Activated gamma-delta T cell (primary cell): Measurements from ENCODE around the gene NT5DC1.

ENCODE experiments used
- DNase-seq: peaks from one replicate; lab custom pipeline; 2025; lab: John Stamatoyannopoulos, UW

The NT5DC1 gene

DNA sequence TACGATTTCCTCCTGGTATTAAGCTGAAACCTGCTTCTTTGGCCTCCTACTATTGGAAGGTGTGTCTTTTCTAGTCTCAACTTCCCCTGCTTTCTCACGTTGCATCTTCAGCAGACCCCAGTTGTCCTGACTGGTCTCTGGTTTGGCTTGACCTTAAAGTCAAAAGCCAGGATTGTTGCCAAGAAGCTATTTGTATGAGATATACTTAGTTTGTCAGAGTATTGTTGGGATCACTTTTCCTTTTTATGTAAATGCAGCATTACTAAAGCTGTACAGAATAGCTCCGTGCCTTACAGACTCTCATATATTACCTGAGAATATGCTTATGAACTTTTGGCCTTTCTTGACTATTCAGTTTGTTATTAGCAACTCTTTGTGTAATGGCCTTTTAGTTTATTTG lies 92.1 kb downstream of the NT5DC1 start:
- no peak for DNase-seq

GRCh38 chr6:116196841-116197240 lies 96.2 kb downstream of the NT5DC1 start:
- no peak for DNase-seq

DNA sequence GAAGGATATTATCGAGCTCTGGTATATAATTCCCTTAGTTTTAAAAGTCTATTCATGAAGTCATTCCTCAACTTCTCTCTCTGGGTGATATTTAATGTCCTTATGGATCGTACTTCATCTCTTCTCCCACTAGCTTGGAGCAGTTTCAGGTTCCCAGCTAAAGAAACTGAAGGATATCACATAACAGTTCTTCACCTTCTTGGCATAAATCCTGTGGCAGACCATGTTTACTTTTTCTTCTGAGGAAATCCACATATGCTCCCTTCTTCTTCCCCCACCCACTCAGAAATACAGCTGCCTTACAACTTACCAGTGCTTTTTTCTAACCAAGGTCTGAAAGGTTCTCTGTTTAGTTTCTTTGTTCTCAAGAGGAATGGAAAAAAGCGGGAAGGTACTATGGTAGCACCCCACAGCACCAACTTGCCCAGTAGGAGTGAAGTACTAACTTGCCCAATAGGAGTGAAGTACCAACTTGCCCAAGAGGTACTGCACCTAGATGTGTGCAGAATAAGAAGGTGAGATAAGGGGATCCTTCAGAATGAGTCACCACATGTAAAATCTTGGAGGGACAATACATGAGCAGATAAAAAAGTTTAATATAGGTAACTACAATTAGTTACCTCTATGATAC lies 100.1 kb downstream of the NT5DC1 start:
- no peak for DNase-seq

DNA sequence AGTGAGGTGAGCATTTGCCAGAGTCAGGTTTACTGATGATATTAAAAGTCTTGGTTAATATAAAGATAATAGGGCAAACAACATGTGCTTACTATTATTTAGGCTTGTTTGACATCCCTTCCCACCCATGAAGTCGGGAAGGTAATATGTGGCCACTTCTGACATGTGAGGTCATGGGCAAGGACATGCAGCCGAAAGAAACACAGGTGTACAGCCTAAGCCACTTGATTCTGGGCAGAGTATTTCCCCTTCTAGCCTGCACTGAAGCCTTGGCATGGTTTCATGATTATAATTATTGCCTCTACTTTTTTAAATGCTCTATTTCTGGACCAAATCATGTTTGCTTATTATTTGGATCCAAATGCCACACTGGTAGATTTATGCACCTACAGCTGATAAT lies 100.9 kb downstream of the NT5DC1 start:
- DNase-seq, result no peak

DNA sequence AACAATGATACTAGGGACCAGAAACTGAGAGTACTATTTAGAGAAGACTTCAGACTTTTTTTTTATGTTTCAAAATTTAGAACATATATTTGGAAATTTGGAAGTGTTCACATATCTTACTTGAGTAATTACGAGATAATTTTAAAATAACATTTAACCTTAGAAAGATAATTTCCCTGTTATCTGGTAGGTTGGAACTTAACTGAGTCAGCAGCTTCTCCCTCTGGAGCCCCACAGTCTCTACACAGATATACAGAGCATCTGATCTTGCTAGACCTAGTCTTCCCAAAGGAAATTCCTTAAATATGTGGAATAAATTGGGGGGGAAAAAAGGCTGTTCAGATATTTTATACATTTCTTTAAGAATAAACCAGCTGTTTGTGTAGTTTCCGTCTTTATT lies 104.6 kb downstream of the NT5DC1 start:
- no peak for DNase-seq

DNA sequence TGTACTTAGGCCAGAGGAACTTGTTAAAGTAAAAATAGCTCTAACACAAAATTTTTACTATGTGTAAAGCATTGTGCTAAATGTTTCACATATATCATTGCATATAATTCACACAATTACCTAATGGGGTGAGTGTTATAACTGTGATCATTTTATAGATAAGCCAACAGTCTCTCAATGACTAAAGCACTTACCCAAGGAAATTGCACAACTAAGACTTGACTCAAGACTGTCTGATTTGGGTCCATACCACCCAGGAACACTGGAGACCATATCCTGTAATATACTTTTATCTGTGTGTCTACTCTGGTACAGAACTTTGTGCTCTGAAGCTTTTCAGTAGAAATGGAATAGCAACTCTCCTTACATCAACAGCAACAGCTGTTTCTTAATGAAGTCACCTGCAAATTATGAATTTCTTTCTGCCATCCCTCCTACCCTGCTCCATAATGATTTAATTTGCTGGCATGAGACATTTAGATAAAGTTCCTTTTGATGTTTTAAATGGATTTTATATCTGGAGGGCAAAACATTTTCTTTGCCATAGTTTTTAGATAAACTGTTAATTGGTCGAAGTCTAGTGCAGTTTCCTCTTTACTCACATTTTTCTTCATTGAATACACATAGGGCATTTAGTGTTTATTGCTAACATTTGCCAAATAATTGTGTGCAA lies 105.7 kb downstream of the NT5DC1 start:
- no peak for DNase-seq

GRCh38 chr6:116208056-116208785 lies 107.6 kb downstream of the NT5DC1 start:
- DNase-seq, result no peak

DNA sequence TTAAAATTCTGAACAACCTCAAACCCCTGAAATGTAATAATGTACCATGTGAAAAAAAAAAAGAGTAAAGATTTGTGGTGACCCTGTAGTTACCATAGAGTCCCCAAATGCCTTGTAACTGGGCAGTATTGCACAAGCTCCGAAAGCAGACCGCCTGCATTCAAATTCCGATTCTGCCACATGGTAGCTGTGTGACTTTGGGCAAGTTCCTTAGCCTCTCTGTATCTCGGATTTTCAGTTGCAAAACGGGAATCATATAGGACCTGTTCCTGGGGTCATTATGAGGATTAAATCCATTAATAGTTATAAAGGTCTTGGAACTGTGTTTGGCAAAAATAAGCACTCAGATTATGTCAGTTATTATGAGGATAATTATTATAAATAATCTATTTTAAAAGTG lies 109.7 kb downstream of the NT5DC1 start:
- no peak for DNase-seq

DNA sequence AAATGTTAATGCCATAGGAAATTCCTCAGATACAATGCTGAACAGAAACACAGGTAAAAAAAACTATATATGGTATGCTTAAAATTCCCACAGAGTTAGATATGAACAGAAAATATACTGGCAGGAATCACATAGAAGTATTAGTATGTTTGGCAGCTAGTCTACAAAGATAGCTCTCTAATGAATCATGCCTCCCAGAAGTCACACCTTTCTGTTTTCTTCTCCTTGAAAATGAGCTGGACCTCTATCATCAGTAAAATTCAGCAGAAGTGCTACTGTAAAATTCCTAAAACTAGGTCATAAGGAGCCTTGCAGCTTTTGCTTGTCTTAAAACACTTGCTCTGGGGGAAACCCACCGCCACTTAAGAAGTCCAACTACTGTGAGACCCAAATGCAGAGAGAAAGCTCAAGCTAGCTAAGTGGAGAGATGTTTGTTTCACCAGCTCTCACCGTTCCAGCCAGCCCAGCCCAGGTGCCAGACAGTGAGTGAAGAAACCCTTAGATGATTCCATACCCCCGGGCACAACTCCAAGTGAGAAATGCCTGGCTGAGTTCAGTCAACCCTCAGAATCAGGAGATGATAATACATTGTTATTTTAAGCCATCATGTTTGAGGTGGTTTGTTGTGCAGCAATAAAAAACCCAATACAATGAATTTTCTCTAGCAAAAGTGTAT lies 110.2 kb downstream of the NT5DC1 start:
- no peak for DNase-seq

- no peak for DNase-seq
Observed at GRCh38 chr6:116214681-116215080, 114.0 kb downstream of the NT5DC1 start.

DNA sequence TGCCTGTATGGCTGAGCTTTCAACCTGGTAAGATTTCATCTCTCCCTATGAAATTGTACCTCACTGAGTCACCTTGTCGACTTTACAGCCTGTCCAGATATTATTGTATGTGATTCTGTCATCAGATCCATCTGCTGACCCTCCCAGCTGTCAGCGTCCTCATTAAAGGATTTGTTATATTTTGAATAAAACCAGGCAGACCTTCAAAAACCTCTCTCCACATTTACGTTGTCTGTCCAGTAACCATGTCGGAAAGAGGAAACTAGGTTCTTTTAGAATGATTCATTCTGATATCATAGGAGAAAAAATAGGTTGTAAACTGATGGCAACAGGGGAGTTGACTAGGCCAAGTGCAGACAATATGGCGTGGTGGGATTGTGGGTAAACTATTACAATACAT lies 114.8 kb downstream of the NT5DC1 start:
- DNase-seq, result no peak

DNA sequence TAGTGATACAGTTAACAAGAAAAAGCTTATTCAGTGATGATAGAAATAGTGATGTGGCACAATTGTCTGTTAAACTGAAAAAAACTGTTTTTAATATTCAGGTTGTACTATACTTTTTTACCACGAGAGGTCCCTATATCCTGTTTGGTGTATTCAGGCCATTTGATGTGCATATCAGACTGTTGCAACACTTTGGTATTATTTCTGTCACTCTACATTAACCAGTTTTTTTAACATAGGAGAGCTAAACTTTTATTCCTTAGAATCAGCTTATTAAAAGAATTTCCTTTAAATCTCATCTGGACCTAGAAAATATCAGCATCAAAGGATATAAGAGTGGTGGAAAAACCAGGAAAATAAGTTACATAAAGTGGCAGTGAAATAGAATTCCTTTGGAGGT lies 116.4 kb downstream of the NT5DC1 start:
- DNase-seq, result no peak

- DNase-seq, result no peak
Observed at GRCh38 chr6:116218172-116218633, 117.5 kb downstream of the NT5DC1 start.

DNA sequence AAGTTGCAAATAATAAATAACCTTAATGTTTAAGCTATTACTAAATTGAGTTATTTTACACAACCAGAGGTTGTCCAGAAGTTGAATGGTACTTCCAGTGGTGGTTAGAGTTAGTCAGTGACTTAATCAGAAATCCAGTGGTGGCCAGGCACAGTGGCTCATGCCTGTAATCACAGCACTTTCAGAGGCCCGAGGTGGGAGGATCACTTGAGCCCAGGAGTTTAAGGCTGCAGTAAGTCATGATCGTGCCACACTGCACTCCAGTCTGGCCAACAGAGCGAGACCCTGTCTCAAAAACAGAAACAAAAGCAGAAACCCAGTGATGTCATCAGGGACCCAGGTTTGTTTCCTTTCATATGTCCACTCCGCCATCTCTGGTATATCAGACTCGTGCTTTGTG lies 118.2 kb downstream of the NT5DC1 start:
- no peak for DNase-seq

DNA sequence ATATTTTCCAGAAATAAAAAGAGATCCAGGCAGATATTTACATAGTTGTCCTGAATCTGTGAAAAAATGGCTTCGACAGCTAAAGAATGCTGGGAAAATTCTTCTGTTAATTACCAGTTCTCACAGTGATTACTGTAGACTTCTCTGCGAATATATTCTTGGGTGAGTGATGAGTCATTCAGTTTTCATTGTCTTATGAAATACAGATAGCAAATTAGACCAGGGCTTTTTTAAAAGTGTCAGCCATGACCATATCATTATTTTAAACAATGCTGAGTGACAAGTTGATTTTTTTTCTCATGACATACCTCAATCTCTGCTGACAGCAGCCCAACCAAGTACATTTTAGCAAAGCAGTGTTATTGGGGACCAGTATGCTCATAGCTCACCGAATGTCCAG lies 120.4 kb downstream of the NT5DC1 start:
- DNase-seq, result no peak

GRCh38 chr6:116221911-116222310 lies 121.3 kb downstream of the NT5DC1 start:
- DNase-seq, result no peak

- DNase-seq, result no peak
Observed at GRCh38 chr6:116223355-116223754, 122.7 kb downstream of the NT5DC1 start.

- no peak for DNase-seq
Observed at GRCh38 chr6:116229287-116229913, 128.7 kb downstream of the NT5DC1 start.

GRCh38 chr6:116234689-116235088 lies 134.0 kb downstream of the NT5DC1 start:
- no peak for DNase-seq

GRCh38 chr6:116238083-116238482 lies 137.4 kb downstream of the NT5DC1 start:
- DNase-seq, result no peak

DNA sequence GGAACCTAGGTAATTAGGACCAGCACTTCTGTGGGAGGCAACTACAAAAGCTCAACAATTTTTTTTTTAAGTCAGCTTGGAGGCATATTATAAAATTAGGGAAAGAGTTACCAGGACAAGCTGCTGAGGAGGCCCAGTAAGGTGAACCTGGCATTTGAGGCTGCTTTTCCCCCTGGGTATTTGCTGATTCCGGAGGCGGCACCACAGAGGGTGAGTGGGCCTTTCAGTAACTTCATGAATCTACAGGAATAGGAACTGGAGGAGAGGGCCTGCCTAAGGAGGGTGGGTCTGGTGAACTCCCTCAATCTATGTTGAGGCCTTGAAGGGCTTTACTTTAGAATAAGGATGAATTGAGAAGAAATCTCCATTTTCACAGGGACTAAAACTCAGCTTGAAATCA lies 138.6 kb downstream of the NT5DC1 start:
- no peak for DNase-seq

- DNase-seq, result no peak
Observed at GRCh38 chr6:116239856-116240255, 139.2 kb downstream of the NT5DC1 start.
